ENCODE results near the gene ELOA. TPM values are rescaled to one million over a fixed set of nuclear protein-coding genes. Genes with fewer than 3 reads are reported as not detected.
A peak's percentile ranks its signal among the peaks of the same experiment; 100 is the strongest.
"Not testable (repeated sequence)": the region's sequence is repeated elsewhere in the genome, so short reads cannot be mapped to it uniquely, and the experiment has no call there.

ELOA gene
- total and polyA plus RNA-seq, 9 of the 15 experiments (the other 6 are each of a cell fraction or from before 2014, with no cell fraction given): 31.9 to 98.6 (median 61.3) TPM

DNA sequence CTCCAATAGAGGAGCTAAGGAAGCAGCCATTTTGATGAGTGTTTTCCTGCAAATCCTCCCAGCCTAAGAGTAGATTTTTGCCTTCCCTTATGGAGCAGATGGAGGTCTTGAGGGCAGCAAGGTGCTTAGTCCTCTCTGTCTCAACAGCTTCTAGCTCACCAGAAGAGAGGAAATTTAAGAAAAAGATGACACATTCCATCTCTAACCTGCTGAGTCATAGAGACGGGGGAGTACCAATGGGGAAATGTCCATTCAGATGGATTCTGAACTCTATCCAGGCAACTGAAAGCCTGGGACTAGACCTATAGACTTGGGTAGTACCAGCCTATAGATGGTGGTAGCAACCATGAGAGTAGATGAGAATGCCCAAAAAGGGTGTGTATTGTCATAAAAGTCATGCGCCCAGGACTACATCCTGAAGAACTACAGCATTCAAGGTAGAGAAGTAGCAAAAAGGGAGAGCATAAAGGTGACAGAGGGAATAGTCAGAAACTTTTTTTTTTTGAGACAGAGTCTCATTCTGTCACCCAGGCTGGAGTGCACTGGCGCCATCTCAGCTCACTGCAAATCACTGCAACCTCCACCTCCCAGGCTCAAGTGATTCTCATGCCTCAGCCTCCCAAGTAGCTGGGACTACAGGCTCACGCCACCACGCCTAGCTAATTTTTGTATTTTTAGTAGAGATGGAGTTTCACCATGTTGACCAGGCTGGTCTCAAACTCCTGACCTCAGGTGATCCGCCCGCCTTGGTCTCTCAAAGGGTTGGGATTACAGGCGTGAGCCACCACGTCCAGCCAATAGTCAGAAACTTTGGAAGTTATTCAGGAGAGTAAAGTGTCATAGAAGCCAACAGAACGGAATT lies 10.7 kb upstream of the ELOA start (continued):
- TF ChIP-seq SMARCE1 (IDR thresholded peaks at IDR 0.05) (peak; percentile 55; the same call in 1 of the 2 replicates), ESRRA (IDR thresholded peaks at IDR 0.05; ENCODE audit: borderline replicate concordance, low read depth) (no peak), EGR1 (conservative IDR thresholded peaks at IDR 0.05) (peak; percentile 29; the same call in 1 of the 2 replicates), KDM1A (IDR thresholded peaks at IDR 0.05) (peak; percentile 18 to 61; a peak in 1 of 4 replicates), ARID1B (IDR thresholded peaks at IDR 0.05) (peak; percentile 51; the same call in 1 of the 2 replicates), ERF (CRISPR knock-in tag; IDR thresholded peaks at IDR 0.05) (no peak), ZNF232 (CRISPR knock-in tag; IDR thresholded peaks at IDR 0.05) (no peak), FOS (IDR thresholded peaks at IDR 0.05; ENCODE audit: extremely low read depth, insufficient read length) (peak; percentile 35), CREB3 (tag; conservative IDR thresholded peaks at IDR 0.05; ENCODE audit: low read depth) (no peak), MTA2 (IDR thresholded peaks at IDR 0.05; ENCODE audit: low read depth) (no peak), CBX3 (IDR thresholded peaks at IDR 0.05; ENCODE audit: borderline replicate concordance in 1 of 2, low read length in 2 of 2) (0 out of 3 replicates have a peak, but pooled peaks of 1 of the 2 experiments have one; percentile 14), ZNF316 (IDR thresholded peaks at IDR 0.05) (peak; percentile 89), ZBTB26 (CRISPR knock-in tag; IDR thresholded peaks at IDR 0.05) (no peak), SMARCA4 (IDR thresholded peaks at IDR 0.05) (peak; percentile 54), CTBP1 (IDR thresholded peaks at IDR 0.05; ENCODE audit: borderline replicate concordance) (peak; percentile 64; the same call in 1 of the 2 replicates)
- TF ChIP-seq, protein P1, sequence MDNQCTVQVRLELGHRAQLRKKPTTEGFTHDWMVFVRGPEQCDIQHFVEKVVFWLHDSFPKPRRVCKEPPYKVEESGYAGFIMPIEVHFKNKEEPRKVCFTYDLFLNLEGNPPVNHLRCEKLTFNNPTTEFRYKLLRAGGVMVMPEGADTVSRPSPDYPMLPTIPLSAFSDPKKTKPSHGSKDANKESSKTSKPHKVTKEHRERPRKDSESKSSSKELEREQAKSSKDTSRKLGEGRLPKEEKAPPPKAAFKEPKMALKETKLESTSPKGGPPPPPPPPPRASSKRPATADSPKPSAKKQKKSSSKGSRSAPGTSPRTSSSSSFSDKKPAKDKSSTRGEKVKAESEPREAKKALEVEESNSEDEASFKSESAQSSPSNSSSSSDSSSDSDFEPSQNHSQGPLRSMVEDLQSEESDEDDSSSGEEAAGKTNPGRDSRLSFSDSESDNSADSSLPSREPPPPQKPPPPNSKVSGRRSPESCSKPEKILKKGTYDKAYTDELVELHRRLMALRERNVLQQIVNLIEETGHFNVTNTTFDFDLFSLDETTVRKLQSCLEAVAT (IDR thresholded peaks at IDR 0.05): no peak

DNA sequence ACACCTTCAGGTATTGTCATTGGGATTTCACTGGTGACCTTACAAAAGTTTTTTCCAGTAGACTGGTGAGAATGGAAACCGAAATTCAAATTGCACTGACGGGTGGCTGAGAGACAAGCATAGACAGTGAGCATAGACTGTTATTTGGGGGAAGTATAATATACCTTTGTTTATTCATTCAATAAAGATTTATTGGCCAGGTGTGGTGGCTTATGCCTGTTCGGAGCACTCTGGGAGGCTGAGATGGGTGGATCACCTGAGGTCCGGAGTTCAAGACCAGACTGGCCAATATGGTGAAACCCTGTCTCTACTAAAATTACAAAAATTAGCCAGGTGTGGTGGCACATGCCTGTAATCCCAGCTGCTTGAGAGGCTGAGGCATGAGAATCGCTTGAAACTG lies 10.0 kb upstream of the ELOA start:
- CTCF ChIA-PET (ENCODE audit: low intra/inter-chr PET ratio); intact Hi-C loops (cut with micrococcal nuclease); DNase-seq (ENCODE audit: extremely low read depth in 1 of 4, low spot score in 3 of 4); H2AFZ ChIP-seq (ENCODE audit: low read depth, low read length); H3K79me2 ChIP-seq (ENCODE audit: control insufficient read depth, insufficient read depth, low read length); H3K9me3 ChIP-seq (replicated peaks; ENCODE audit: control insufficient read depth, insufficient read depth, low read depth, low read length); FAIRE-seq; ATAC-seq; H4K20me1 ChIP-seq (replicated peaks; ENCODE audit: control insufficient read depth, insufficient read depth, low read length); H3K9me1 ChIP-seq (ENCODE audit: control insufficient read depth, insufficient read depth, low read length); H3K27ac ChIP-seq (ENCODE audit: extremely low read depth, low read depth, low read length); H3K36me3 ChIP-seq (ENCODE audit: control insufficient read depth, insufficient read depth, low read length); H3K4me2 ChIP-seq (ENCODE audit: insufficient read depth, low read length); H3K9ac ChIP-seq (ENCODE audit: insufficient read depth in 1 of 2, low read depth in 2 of 2, low read length in 2 of 2); H3K4me3 ChIP-seq; BruUV-seq (replicated peaks); H3K27me3 ChIP-seq (ENCODE audit: control insufficient read depth in 2 of 2, insufficient read depth in 2 of 2, low read length in 2 of 2); in situ Hi-C loops (cut with MboI): not testable (repeated sequence)
- WGBS (ENCODE audit: insufficient coverage, low coverage, missing lambda C conversion rate): 98% methylated on average over 5 of the region's 5 CpGs
- POLR2A ChIA-PET: interaction anchor here (0.9 to 1.7 kb wide), 3 partner anchors 10 to 228 kb away, joined by 3 to 5 read pairs (median 5); partner anchors contain the start of gene ELOA
- H3K4me1 ChIP-seq (replicated peaks in 1 of 2; ENCODE audit: control insufficient read depth in 2 of 2, insufficient read depth in 2 of 2, low read length in 2 of 2): peaks cover 4 to 12% of the 10 kb centered on the region in 2 experiments; a peak in 2 of 5 replicates

All from K562 (cell line).